ENCODE results near the gene FOXP1. TPM values are rescaled to one million over a fixed set of nuclear protein-coding genes. Genes with fewer than 3 reads are reported as not detected.

FOXP1 gene
- total and polyA plus RNA-seq, 2 donors (not counting 1 experiment from before 2014, with no cell fraction given) = 91.1 to 508 TPM

DNA sequence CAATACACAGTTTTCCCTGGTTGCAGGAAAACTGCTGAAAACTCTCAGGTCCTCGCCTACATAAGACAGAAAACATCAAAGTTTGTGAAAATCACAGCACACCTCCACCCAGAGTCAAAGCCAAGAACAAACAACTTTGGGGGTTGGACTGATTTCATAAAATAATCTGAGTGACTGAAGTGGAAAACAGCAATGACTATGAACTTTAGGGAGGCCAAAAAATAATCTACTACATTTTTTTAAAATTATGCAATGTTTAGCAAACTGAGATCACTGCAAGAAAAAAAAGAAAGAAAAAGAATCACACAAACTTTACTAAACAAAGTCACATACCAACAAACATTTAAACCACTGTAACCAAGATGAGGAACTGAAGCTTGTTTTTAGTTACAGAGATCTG, 15.9 kb upstream of the FOXP1 start:
- DNase-seq = no peak
- Histone ChIP-seq H3K9me3 (ENCODE audit: control extremely low read depth in 1 of 3, control insufficient read depth in 2 of 3, insufficient read depth in 1 of 3, low read length in 2 of 3) (no peaks in the 10 kb centered on the region), H3K36me3 (replicated peaks in 1 of 2; ENCODE audit: control extremely low read depth in 1 of 2, control insufficient read depth in 1 of 2, extremely low read depth in 1 of 2, insufficient read depth in 2 of 2, low read length in 1 of 2) (no peaks in the 10 kb centered on the region), H4K20me1 (ENCODE audit: control insufficient read depth, insufficient read depth, low read length, poor library complexity, severe bottlenecking) (no peaks in the 10 kb centered on the region), H3K79me2 (ENCODE audit: control insufficient read depth, insufficient read depth, low read length) (no peaks in the 10 kb centered on the region), H3K27ac (ENCODE audit: low read length in 2 of 2) (no peak overlapping the region), H3K4me2 (replicated peaks; ENCODE audit: low read depth, low read length, poor library complexity, severe bottlenecking) (no peak overlapping the region), H3K4me3 (ENCODE audit: control extremely low read depth in 1 of 5, extremely low read depth in 1 of 5, insufficient read depth in 1 of 5, low read depth in 2 of 5, low read length in 4 of 5) (no peak overlapping the region), H3K4me1 (ENCODE audit: control insufficient read depth in 2 of 2, insufficient read depth in 2 of 2, low read length in 2 of 2) (no peaks in the 10 kb centered on the region), H3K27me3 (replicated peaks in 1 of 4; ENCODE audit: control extremely low read depth in 1 of 4, control insufficient read depth in 3 of 4, insufficient read depth in 4 of 4, low read length in 3 of 4) (peaks cover 0 to 10% (median 0%) of the 10 kb centered on the region in 4 experiments), H2AFZ (ENCODE audit: insufficient read depth, low read depth, low read length, poor library complexity, severe bottlenecking) (no peak overlapping the region), H3K9ac (ENCODE audit: low read length) (no peak overlapping the region)
- intact Hi-C loops (cut with micrococcal nuclease) = no loop called here
- H3K27ac Mint-ChIP-seq = no peak overlapping the region
- H3K9me3 Mint-ChIP-seq (ENCODE audit: insufficient read depth) = no peaks in the 10 kb centered on the region
- no peak overlapping the region for H3K4me3 Mint-ChIP-seq
- H3K4me1 Mint-ChIP-seq = no peaks in the 10 kb centered on the region
- ChIA-PET POLR2A (no interaction called here), CTCF (interaction anchor here (1.3 kb wide), 1 partner anchor 13 kb away, joined by 3 read pairs; no protein-coding TSS in a partner anchor)
- ATAC-seq (ENCODE audit: low read depth) = no peak
- no peak for TF ChIP-seq EZH2 (IDR thresholded peaks at IDR 0.05; ENCODE audit: borderline replicate concordance, insufficient read depth, low read depth, low read length, poor library complexity, severe bottlenecking)
- TF ChIP-seq, protein P1, sequence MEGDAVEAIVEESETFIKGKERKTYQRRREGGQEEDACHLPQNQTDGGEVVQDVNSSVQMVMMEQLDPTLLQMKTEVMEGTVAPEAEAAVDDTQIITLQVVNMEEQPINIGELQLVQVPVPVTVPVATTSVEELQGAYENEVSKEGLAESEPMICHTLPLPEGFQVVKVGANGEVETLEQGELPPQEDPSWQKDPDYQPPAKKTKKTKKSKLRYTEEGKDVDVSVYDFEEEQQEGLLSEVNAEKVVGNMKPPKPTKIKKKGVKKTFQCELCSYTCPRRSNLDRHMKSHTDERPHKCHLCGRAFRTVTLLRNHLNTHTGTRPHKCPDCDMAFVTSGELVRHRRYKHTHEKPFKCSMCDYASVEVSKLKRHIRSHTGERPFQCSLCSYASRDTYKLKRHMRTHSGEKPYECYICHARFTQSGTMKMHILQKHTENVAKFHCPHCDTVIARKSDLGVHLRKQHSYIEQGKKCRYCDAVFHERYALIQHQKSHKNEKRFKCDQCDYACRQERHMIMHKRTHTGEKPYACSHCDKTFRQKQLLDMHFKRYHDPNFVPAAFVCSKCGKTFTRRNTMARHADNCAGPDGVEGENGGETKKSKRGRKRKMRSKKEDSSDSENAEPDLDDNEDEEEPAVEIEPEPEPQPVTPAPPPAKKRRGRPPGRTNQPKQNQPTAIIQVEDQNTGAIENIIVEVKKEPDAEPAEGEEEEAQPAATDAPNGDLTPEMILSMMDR (IDR thresholded peaks at IDR 0.05) = no peak
- WGBS (ENCODE audit: insufficient coverage) = no CpG with 5 or more reads among the region's 1 CpG
- H3K27me3 Mint-ChIP-seq = peaks cover 34% of the 10 kb centered on the region

DNA sequence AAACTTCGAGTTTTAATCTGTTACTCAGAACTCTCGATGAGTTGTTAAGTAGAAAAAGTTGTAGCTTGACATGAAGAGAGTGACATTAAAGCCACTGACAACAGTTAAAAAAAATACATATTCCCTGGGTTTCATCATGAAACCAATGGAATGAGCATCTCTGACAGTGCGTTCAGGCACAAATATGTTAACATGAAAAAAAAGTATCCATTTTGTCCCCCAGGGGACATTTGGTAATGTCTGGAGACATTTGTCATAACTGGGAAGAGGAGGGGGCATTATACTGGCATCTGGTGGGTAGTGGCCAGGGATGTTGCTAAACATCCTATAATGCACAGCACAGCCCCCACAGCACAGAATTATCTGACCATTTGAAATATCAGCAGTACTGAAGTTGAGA, 14.8 kb upstream of the FOXP1 start:
- ChIA-PET POLR2A (no interaction called here), CTCF (interaction anchor here (0.6 to 1.3 kb wide), 2 partner anchors 11 to 589 kb away, joined by 3 read pairs; no protein-coding TSS in a partner anchor)
- Histone ChIP-seq H3K4me1 (ENCODE audit: control insufficient read depth in 2 of 2, insufficient read depth in 2 of 2, low read length in 2 of 2) (no peaks in the 10 kb centered on the region), H2AFZ (ENCODE audit: insufficient read depth, low read depth, low read length, poor library complexity, severe bottlenecking) (no peak overlapping the region), H3K4me2 (replicated peaks; ENCODE audit: low read depth, low read length, poor library complexity, severe bottlenecking) (no peak overlapping the region), H3K9ac (ENCODE audit: low read length) (no peak overlapping the region), H4K20me1 (ENCODE audit: control insufficient read depth, insufficient read depth, low read length, poor library complexity, severe bottlenecking) (no peaks in the 10 kb centered on the region), H3K79me2 (ENCODE audit: control insufficient read depth, insufficient read depth, low read length) (no peaks in the 10 kb centered on the region), H3K9me3 (ENCODE audit: control extremely low read depth in 1 of 3, control insufficient read depth in 2 of 3, insufficient read depth in 1 of 3, low read length in 2 of 3) (no peaks in the 10 kb centered on the region), H3K4me3 (ENCODE audit: control extremely low read depth in 1 of 5, extremely low read depth in 1 of 5, insufficient read depth in 1 of 5, low read depth in 2 of 5, low read length in 4 of 5) (no peak overlapping the region), H3K27me3 (replicated peaks in 1 of 4; ENCODE audit: control extremely low read depth in 1 of 4, control insufficient read depth in 3 of 4, insufficient read depth in 4 of 4, low read length in 3 of 4) (peaks cover 0 to 10% (median 0%) of the 10 kb centered on the region in 4 experiments), H3K27ac (ENCODE audit: low read length in 2 of 2) (no peak overlapping the region), H3K36me3 (replicated peaks in 1 of 2; ENCODE audit: control extremely low read depth in 1 of 2, control insufficient read depth in 1 of 2, extremely low read depth in 1 of 2, insufficient read depth in 2 of 2, low read length in 1 of 2) (no peaks in the 10 kb centered on the region)
- Mint-ChIP-seq H3K9me3 (ENCODE audit: insufficient read depth) (no peaks in the 10 kb centered on the region), H3K27ac (no peak overlapping the region), H3K4me3 (no peak overlapping the region), H3K4me1 (no peaks in the 10 kb centered on the region), H3K27me3 (peaks cover 34% of the 10 kb centered on the region)
- intact Hi-C loops (cut with micrococcal nuclease) = no loop called here
- TF ChIP-seq EZH2 (IDR thresholded peaks at IDR 0.05; ENCODE audit: borderline replicate concordance, insufficient read depth, low read depth, low read length, poor library complexity, severe bottlenecking) = no peak
- TF ChIP-seq, protein P1 (IDR thresholded peaks at IDR 0.05) = no peak
- WGBS (ENCODE audit: insufficient coverage) = no CpG with 5 or more reads among the region's 3 CpGs
- DNase-seq = no peak
- ATAC-seq (ENCODE audit: low read depth) = no peak

Measured in B cell (primary cell).